Adrenal gland (tissue), 5 donors: ENCODE measurements around the gene TSHZ2.

ENCODE experiments used
- POLR2A ChIP-seq, 2 donors: fragments of 450-650 bp; IDR thresholded peaks; one replicate each; pipeline ENCODE4 v1.6.1; 2017; ENCODE audit warnings: antibody characterized with exemption in 2 of 2, mild to moderate bottlenecking in 2 of 2, moderate library complexity in 1 of 2
- TF ChIP-seq, protein P1 (sequence below), 6 experiments: fragments of 450-650 bp in 4 of 6; fragments of 200-600 bp in 2 of 6; sonication (generic) in 1 of 6; IDR thresholded peaks; 1 replicate in 5 of 6; 2 replicates in 1 of 6; pipeline versions ENCODE4 v1.5.1 to v1.8.0; 2016 to 2021; ENCODE audit warnings: antibody characterized with exemption in 6 of 6, mild to moderate bottlenecking in 2 of 6, moderate library complexity in 1 of 6
- donor health status: DM: no; HTN: no; CAD: no.

DNA sequence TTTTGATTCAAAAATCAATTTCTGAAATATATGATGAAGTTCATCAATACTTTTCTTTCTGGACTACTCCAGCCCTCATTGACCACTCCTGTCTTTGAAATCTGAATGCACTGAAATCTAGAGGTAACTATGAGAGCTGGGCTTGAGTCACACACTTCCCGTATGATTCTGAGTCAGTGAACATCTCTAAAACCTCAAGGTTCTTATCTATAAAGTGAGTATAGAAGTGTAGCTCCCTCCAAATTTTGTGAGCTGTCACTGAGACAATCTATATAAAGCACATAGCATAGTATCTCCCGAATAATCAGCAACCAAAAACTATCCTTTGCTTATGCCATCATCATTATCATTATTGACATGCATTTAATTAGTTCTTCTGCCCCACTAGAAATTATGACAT is 182.4 kb downstream of the TSHZ2 start:
- TF ChIP-seq, protein P1, sequence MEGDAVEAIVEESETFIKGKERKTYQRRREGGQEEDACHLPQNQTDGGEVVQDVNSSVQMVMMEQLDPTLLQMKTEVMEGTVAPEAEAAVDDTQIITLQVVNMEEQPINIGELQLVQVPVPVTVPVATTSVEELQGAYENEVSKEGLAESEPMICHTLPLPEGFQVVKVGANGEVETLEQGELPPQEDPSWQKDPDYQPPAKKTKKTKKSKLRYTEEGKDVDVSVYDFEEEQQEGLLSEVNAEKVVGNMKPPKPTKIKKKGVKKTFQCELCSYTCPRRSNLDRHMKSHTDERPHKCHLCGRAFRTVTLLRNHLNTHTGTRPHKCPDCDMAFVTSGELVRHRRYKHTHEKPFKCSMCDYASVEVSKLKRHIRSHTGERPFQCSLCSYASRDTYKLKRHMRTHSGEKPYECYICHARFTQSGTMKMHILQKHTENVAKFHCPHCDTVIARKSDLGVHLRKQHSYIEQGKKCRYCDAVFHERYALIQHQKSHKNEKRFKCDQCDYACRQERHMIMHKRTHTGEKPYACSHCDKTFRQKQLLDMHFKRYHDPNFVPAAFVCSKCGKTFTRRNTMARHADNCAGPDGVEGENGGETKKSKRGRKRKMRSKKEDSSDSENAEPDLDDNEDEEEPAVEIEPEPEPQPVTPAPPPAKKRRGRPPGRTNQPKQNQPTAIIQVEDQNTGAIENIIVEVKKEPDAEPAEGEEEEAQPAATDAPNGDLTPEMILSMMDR (IDR thresholded peaks at IDR 0.05): no peak
- TF ChIP-seq POLR2A (IDR thresholded peaks at IDR 0.05): no peak
